Retina (tissue), 1 donor: ENCODE data around the gene ACADVL.
"Not testable (repeated sequence)": the region's sequence is repeated elsewhere in the genome, so short reads cannot be mapped to it uniquely, and the experiment has no call there.

ENCODE experiments used
- DNase-seq: peaks from one replicate; pipeline ENCODE4 v3.0.0-alpha.2; 2016

ACADVL gene

GRCh38 chr17:7235693-7236665 is 16.2 kb downstream of the ACADVL start:
- DNase-seq: no peak

- no peak for DNase-seq
Observed at GRCh38 chr17:7236808-7237207, 17.1 kb downstream of the ACADVL start.

- peak; percentile 34 for DNase-seq
Observed at GRCh38 chr17:7237266-7237760, 17.6 kb downstream of the ACADVL start.

- no peak for DNase-seq
Observed at GRCh38 chr17:7237761-7238419, 18.2 kb downstream of the ACADVL start.

- peak; percentile 53 for DNase-seq
Observed at GRCh38 chr17:7238420-7239090, 18.8 kb downstream of the ACADVL start.

- peak; percentile 99 for DNase-seq
Observed at GRCh38 chr17:7239091-7240027, 19.6 kb downstream of the ACADVL start, which contains the start of gene PHF23. PHF23 (minus strand) TSS chr17:7239457; CDS start chr17:7239279, 178 bp downstream.

- DNase-seq: no peak
Observed at GRCh38 chr17:7240375-7240774, 20.6 kb downstream of the ACADVL start.

- no peak for DNase-seq
Observed at GRCh38 chr17:7241090-7241733, 21.5 kb downstream of the ACADVL start.

GRCh38 chr17:7241783-7242716 is 22.3 kb downstream of the ACADVL start, which contains the start of gene GABARAP:
GABARAP (minus strand) TSS chr17:7242449; CDS start chr17:7242330, 119 bp downstream.
- peak; percentile 99 for DNase-seq

GRCh38 chr17:7242717-7243452 is 23.1 kb downstream of the ACADVL start:
- peak; percentile 100 for DNase-seq

GRCh38 chr17:7243453-7243729 is 23.7 kb downstream of the ACADVL start:
- no peak for DNase-seq

GRCh38 chr17:7243838-7244237 is 24.1 kb downstream of the ACADVL start:
- not testable (repeated sequence) for DNase-seq

GRCh38 chr17:7246779-7247178 is 27.0 kb downstream of the ACADVL start:
- no peak for DNase-seq

- no peak for DNase-seq
Observed at GRCh38 chr17:7248796-7249195, 29.1 kb downstream of the ACADVL start.

- DNase-seq: no peak
Observed at GRCh38 chr17:7249214-7249613, 29.5 kb downstream of the ACADVL start.

- DNase-seq: no peak
Observed at GRCh38 chr17:7249830-7250229, 30.1 kb downstream of the ACADVL start.

- peak; percentile 29 for DNase-seq
Observed at GRCh38 chr17:7250695-7251627, 31.2 kb downstream of the ACADVL start.

GRCh38 chr17:7251661-7252175 is 32.0 kb downstream of the ACADVL start, which contains the start of gene CTDNEP1:
CTDNEP1 (minus strand) TSS chr17:7251734; CDS start chr17:7251296, 438 bp downstream.
- peak; percentile 100 for DNase-seq
